IMR-90 (cell line): ENCODE data around the gene HDAC10.

Source experiments
- BHLHE40 ChIP-seq: fragments of 150-350 bp; IDR thresholded peaks from 2 replicates; pipeline ENCODE4 v1.6.1; 2016; ENCODE audit warnings: mild to moderate bottlenecking, low read depth, low read length
- CHD1 ChIP-seq: IDR thresholded peaks from 2 replicates; pipeline ENCODE4 v1.6.1; 2012; ENCODE audit warnings: low read depth, low read length, improper control_type of control experiment
- CTCF ChIP-seq: conservative IDR thresholded peaks from 2 replicates; pipeline ENCODE4 v1.5.1; 2012; ENCODE audit warnings: mild to moderate bottlenecking, low read depth, low read length, improper control_type of control experiment
- ELK1 ChIP-seq: fragments of 150-350 bp; IDR thresholded peaks from 2 replicates; pipeline ENCODE4 v1.6.1; 2016; ENCODE audit warnings: low read depth, mild to moderate bottlenecking, low read length, moderate library complexity, borderline replicate concordance
- MAFK ChIP-seq: IDR thresholded peaks from 2 replicates; pipeline ENCODE4 v1.6.1; 2012; ENCODE audit warnings: low read depth, low read length, improper control_type of control experiment
- MAZ ChIP-seq: IDR thresholded peaks from 2 replicates; pipeline ENCODE4 v1.6.1; 2012; ENCODE audit warnings: low read depth, mild to moderate bottlenecking, low read length, improper control_type of control experiment, moderate library complexity, borderline replicate concordance
- MXI1 ChIP-seq: IDR thresholded peaks from 2 replicates; pipeline ENCODE4 v1.6.1; 2012; ENCODE audit warnings: low read depth, mild to moderate bottlenecking, low read length, moderate library complexity, borderline replicate concordance
- NFE2L2 ChIP-seq: fragments of 150-350 bp; IDR thresholded peaks from 2 replicates; pipeline ENCODE4 v1.6.1; 2016; ENCODE audit warnings: low read depth, mild to moderate bottlenecking, low read length
- POLR2A ChIP-seq: IDR thresholded peaks from 2 replicates; pipeline ENCODE4 v1.6.1; 2012; ENCODE audit warnings: mild to moderate bottlenecking, low read depth, low read length
- RAD21 ChIP-seq: IDR thresholded peaks from 2 replicates; pipeline ENCODE4 v1.6.1; 2012; ENCODE audit warnings: low read length, improper control_type of control experiment
- SMC3 ChIP-seq: fragments of 150-350 bp; IDR thresholded peaks from 2 replicates; pipeline ENCODE4 v1.6.1; 2016; ENCODE audit warnings: low read depth, mild to moderate bottlenecking, antibody characterized with exemption, low read length, moderate library complexity
- TF ChIP-seq, protein P1 (sequence below): fragments of 150-350 bp; IDR thresholded peaks from 2 replicates; pipeline ENCODE4 v1.6.1; 2017; ENCODE audit warnings: mild to moderate bottlenecking, antibody characterized with exemption, low read length, low read depth

DNA sequence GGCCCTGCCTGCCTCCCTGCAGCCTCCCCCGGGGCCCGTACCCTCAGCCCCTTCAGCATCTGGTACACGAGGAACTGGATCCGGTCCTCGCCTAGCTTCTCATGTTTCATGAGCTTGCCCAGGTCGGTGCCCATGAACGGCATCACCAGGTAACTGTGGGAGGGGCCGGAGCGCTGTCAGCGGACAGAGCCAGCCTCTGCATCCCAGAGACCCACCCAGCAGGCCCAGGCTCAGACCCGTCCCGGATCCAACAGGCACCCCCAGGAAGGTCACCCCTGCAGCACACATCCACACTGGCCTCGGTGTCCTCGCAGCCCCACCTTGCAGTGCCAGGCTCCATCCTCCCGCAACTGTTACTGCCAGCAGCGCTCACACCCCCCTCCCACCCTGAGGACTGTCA, 6.0 kb upstream of the HDAC10 start:
- TF ChIP-seq CTCF, result no peak
- no peak for TF ChIP-seq MXI1
- TF ChIP-seq NFE2L2, result no peak
- TF ChIP-seq, protein P1, sequence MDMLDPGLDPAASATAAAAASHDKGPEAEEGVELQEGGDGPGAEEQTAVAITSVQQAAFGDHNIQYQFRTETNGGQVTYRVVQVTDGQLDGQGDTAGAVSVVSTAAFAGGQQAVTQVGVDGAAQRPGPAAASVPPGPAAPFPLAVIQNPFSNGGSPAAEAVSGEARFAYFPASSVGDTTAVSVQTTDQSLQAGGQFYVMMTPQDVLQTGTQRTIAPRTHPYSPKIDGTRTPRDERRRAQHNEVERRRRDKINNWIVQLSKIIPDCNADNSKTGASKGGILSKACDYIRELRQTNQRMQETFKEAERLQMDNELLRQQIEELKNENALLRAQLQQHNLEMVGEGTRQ, result no peak
- no peak for TF ChIP-seq POLR2A
- no peak for TF ChIP-seq CHD1
- no peak for TF ChIP-seq MAZ
- no peak for TF ChIP-seq BHLHE40
- no peak for TF ChIP-seq MAFK
- no peak for TF ChIP-seq RAD21
- no peak for TF ChIP-seq ELK1
- no peak for TF ChIP-seq SMC3
